ENCODE measurements around the gene FKBP1A.

The FKBP1A gene

GRCh38 chr20:1371830-1372539 lies 20.9 kb downstream of the FKBP1A start:
- Mint-ChIP-seq H3K27ac (peak overlapping the region; percentile 59), H3K36me3 (ENCODE audit: low read depth) (peaks cover 58% of the 10 kb centered on the region)

GRCh38 chr20:1371202-1371782 lies 21.6 kb downstream of the FKBP1A start:
- Mint-ChIP-seq H3K9me3 (no peaks in the 10 kb centered on the region), H3K36me3 (ENCODE audit: low read depth) (peaks cover 60% of the 10 kb centered on the region), H3K27ac (peak overlapping the region; percentile 52), H3K27me3 (ENCODE audit: low read depth) (no peaks in the 10 kb centered on the region), H3K4me3 (no peak overlapping the region), H3K4me1 (ENCODE audit: low read depth) (peaks cover 47% of the 10 kb centered on the region)

More at GRCh38 chr20:1371830-1372539, 20.9 kb downstream of the FKBP1A start:
- Mint-ChIP-seq H3K9me3 (no peaks in the 10 kb centered on the region), H3K27me3 (ENCODE audit: low read depth) (no peaks in the 10 kb centered on the region), H3K4me3 (no peak overlapping the region), H3K4me1 (ENCODE audit: low read depth) (peaks cover 53% of the 10 kb centered on the region)

GRCh38 chr20:1370548-1371110 lies 22.2 kb downstream of the FKBP1A start:
- Mint-ChIP-seq H3K27ac (no peak overlapping the region), H3K9me3 (no peaks in the 10 kb centered on the region), H3K4me1 (ENCODE audit: low read depth) (peaks cover 42% of the 10 kb centered on the region), H3K36me3 (ENCODE audit: low read depth) (peaks cover 57% of the 10 kb centered on the region), H3K4me3 (no peak overlapping the region), H3K27me3 (ENCODE audit: low read depth) (no peaks in the 10 kb centered on the region)

- Mint-ChIP-seq H3K9me3 (no peaks in the 10 kb centered on the region), H3K4me1 (ENCODE audit: low read depth) (peaks cover 42% of the 10 kb centered on the region), H3K36me3 (ENCODE audit: low read depth) (peaks cover 59% of the 10 kb centered on the region), H3K4me3 (no peak overlapping the region), H3K27me3 (ENCODE audit: low read depth) (no peaks in the 10 kb centered on the region), H3K27ac (peak overlapping the region; percentile 7)
Observed at GRCh38 chr20:1369970-1370369, 22.9 kb downstream of the FKBP1A start.

- Mint-ChIP-seq H3K4me3 (no peak overlapping the region), H3K4me1 (ENCODE audit: low read depth) (peaks cover 53% of the 10 kb centered on the region), H3K27ac (peak overlapping the region; percentile 34), H3K9me3 (peaks cover 3% of the 10 kb centered on the region), H3K36me3 (ENCODE audit: low read depth) (peaks cover 61% of the 10 kb centered on the region), H3K27me3 (ENCODE audit: low read depth) (no peaks in the 10 kb centered on the region)
Observed at GRCh38 chr20:1368448-1369199, 24.2 kb downstream of the FKBP1A start.

- Mint-ChIP-seq H3K27ac (no peak overlapping the region), H3K4me1 (ENCODE audit: low read depth) (peaks cover 55% of the 10 kb centered on the region), H3K36me3 (ENCODE audit: low read depth) (peaks cover 56% of the 10 kb centered on the region), H3K27me3 (ENCODE audit: low read depth) (no peaks in the 10 kb centered on the region), H3K4me3 (no peak overlapping the region), H3K9me3 (peaks cover 3% of the 10 kb centered on the region)
Observed at GRCh38 chr20:1367479-1367878, 25.4 kb downstream of the FKBP1A start.

GRCh38 chr20:1364106-1364505 lies 28.7 kb downstream of the FKBP1A start:
- H3K27ac Mint-ChIP-seq: peak overlapping the region; percentile 88
- H3K4me3 Mint-ChIP-seq: peak overlapping the region; percentile 77
- peaks cover 63% of the 10 kb centered on the region for H3K4me1 Mint-ChIP-seq (ENCODE audit: low read depth)
- no peaks in the 10 kb centered on the region for H3K27me3 Mint-ChIP-seq (ENCODE audit: low read depth)
- H3K9me3 Mint-ChIP-seq: peaks cover 3% of the 10 kb centered on the region
- peaks cover 60% of the 10 kb centered on the region for H3K36me3 Mint-ChIP-seq (ENCODE audit: low read depth)

GRCh38 chr20:1363522-1363921 lies 29.3 kb downstream of the FKBP1A start:
- H3K27me3 Mint-ChIP-seq (ENCODE audit: low read depth): no peaks in the 10 kb centered on the region
- H3K4me1 Mint-ChIP-seq (ENCODE audit: low read depth): peaks cover 66% of the 10 kb centered on the region
- H3K9me3 Mint-ChIP-seq: peaks cover 3% of the 10 kb centered on the region
- peak overlapping the region; percentile 77 for H3K4me3 Mint-ChIP-seq
- H3K27ac Mint-ChIP-seq: peak overlapping the region; percentile 88
- H3K36me3 Mint-ChIP-seq (ENCODE audit: low read depth): peaks cover 56% of the 10 kb centered on the region

- Mint-ChIP-seq H3K27me3 (ENCODE audit: low read depth) (no peaks in the 10 kb centered on the region), H3K4me1 (ENCODE audit: low read depth) (peaks cover 75% of the 10 kb centered on the region), H3K9me3 (peaks cover 3% of the 10 kb centered on the region), H3K27ac (peak overlapping the region; percentile 88), H3K4me3 (no peak overlapping the region), H3K36me3 (ENCODE audit: low read depth) (peaks cover 52% of the 10 kb centered on the region)
Observed at GRCh38 chr20:1362484-1362883, 30.4 kb downstream of the FKBP1A start.

- H3K4me1 Mint-ChIP-seq (ENCODE audit: low read depth): peaks cover 68% of the 10 kb centered on the region
- H3K9me3 Mint-ChIP-seq: peaks cover 7% of the 10 kb centered on the region
- peaks cover 54% of the 10 kb centered on the region for H3K36me3 Mint-ChIP-seq (ENCODE audit: low read depth)
- no peaks in the 10 kb centered on the region for H3K27me3 Mint-ChIP-seq (ENCODE audit: low read depth)
- no peak overlapping the region for H3K4me3 Mint-ChIP-seq
- H3K27ac Mint-ChIP-seq: peak overlapping the region; percentile 53
Observed at GRCh38 chr20:1360094-1360846, 32.6 kb downstream of the FKBP1A start.

- Mint-ChIP-seq H3K9me3 (peaks cover 23% of the 10 kb centered on the region), H3K27me3 (ENCODE audit: low read depth) (no peaks in the 10 kb centered on the region), H3K27ac (peak overlapping the region; percentile 87), H3K4me1 (ENCODE audit: low read depth) (peaks cover 49% of the 10 kb centered on the region), H3K4me3 (peak overlapping the region; percentile 71), H3K36me3 (ENCODE audit: low read depth) (peaks cover 62% of the 10 kb centered on the region)
Observed at GRCh38 chr20:1357921-1358671, 34.8 kb downstream of the FKBP1A start.

GRCh38 chr20:1353956-1354355 lies 38.9 kb downstream of the FKBP1A start:
- Mint-ChIP-seq H3K27me3 (ENCODE audit: low read depth) (no peaks in the 10 kb centered on the region), H3K4me1 (ENCODE audit: low read depth) (peaks cover 18% of the 10 kb centered on the region), H3K27ac (no peak overlapping the region), H3K9me3 (peaks cover 55% of the 10 kb centered on the region), H3K36me3 (ENCODE audit: low read depth) (peaks cover 67% of the 10 kb centered on the region), H3K4me3 (no peak overlapping the region)

GRCh38 chr20:1346315-1346969 lies 46.4 kb downstream of the FKBP1A start:
- Mint-ChIP-seq H3K4me1 (ENCODE audit: low read depth) (peaks cover 20% of the 10 kb centered on the region), H3K36me3 (ENCODE audit: low read depth) (peaks cover 30% of the 10 kb centered on the region), H3K9me3 (peaks cover 33% of the 10 kb centered on the region), H3K27ac (no peak overlapping the region), H3K4me3 (no peak overlapping the region), H3K27me3 (ENCODE audit: low read depth) (no peaks in the 10 kb centered on the region)
